Subcutaneous adipose tissue (tissue), 4 donors: ENCODE results near the gene FBXO7. TPM values are rescaled to one million over a fixed set of nuclear protein-coding genes. Genes with fewer than 3 reads are reported as not detected.

Source experiments
- CTCF ChIP-seq: fragments of 450-650 bp; IDR thresholded peaks from one replicate; pipeline ENCODE4 v1.5.1; 2016; ENCODE audit warnings: low read depth, mild to moderate bottlenecking, control low read depth, antibody characterized with exemption, moderate library complexity
- total RNA-seq, 4 donors: library from RNA; depleted of rRNA; stranded (reverse); fragments of >200 nt; gene quantifications; one replicate each; pipeline ENCODE4 v1.1.0, GENCODE V29; 2016

Gene FBXO7
- total RNA-seq, 4 donors from 2014 or later = 85.1 to 101 (median 93.8) TPM

- TF ChIP-seq CTCF = no peak
Measured at GRCh38 chr22:32546496-32546895, 71.9 kb downstream of the FBXO7 start.

GRCh38 chr22:32546935-32547334, 72.3 kb downstream of the FBXO7 start:
- no peak for TF ChIP-seq CTCF

GRCh38 chr22:32548039-32548438, 73.4 kb downstream of the FBXO7 start:
- no peak for TF ChIP-seq CTCF

Other genes starting within 250 kb of the FBXO7 start
- gene SLC5A4, start 219.5 kb upstream of the FBXO7 start, total RNA-seq = 1 to 10 TPM in 1 of 4 donors, under 1 TPM in 2, not detected in 1; 0.34 to 3.4 (median 0.98) TPM
- not detected for gene RFPL3, start 116.9 kb upstream of the FBXO7 start, total RNA-seq
- gene RTCB, start 62.6 kb upstream of the FBXO7 start, total RNA-seq = 10 to 100 TPM; 45.2 to 95.1 (median 62.1) TPM
- gene BPIFC, start 10.4 kb upstream of the FBXO7 start, total RNA-seq = not detected